ENCODE measurements around the gene ACTR5. TPM values are rescaled to one million over a fixed set of nuclear protein-coding genes. Genes with fewer than 3 reads are reported as not detected.

ACTR5 gene
- total RNA-seq, 1 experiment from 2014 or later = 18.3 TPM

- Histone ChIP-seq H3K27me3 (ENCODE audit: low read length) (peaks cover 67% of the 10 kb centered on the region), H3K4me1 (ENCODE audit: insufficient read depth, low read length) (no peaks in the 10 kb centered on the region), H3K9me2 (replicated peaks; ENCODE audit: low read length) (no peaks in the 10 kb centered on the region), H3K9me3 (ENCODE audit: low read length) (no peaks in the 10 kb centered on the region), H3K4me3 (ENCODE audit: low read length) (no peak overlapping the region), H3K79me2 (ENCODE audit: low read length) (no peaks in the 10 kb centered on the region), H3K4me2 (ENCODE audit: low read length) (no peak overlapping the region), H3K36me3 (ENCODE audit: low read depth, low read length) (no peaks in the 10 kb centered on the region), H4K20me1 (ENCODE audit: low read length) (no peaks in the 10 kb centered on the region), H3K9ac (ENCODE audit: low read length) (no peak overlapping the region), H3F3A (ENCODE audit: low read length, unreplicated experiment) (no peaks in the 10 kb centered on the region), H2AFZ (ENCODE audit: low read length) (no peak overlapping the region), H3K27ac (ENCODE audit: low read length) (no peak overlapping the region)
- intact Hi-C loops (cut with micrococcal nuclease) = no loop called here
- DNase-seq (no peak), ATAC-seq (no peak)
- no TSS peak for BruUV-seq (replicated peaks)
- TF ChIP-seq, protein P1, sequence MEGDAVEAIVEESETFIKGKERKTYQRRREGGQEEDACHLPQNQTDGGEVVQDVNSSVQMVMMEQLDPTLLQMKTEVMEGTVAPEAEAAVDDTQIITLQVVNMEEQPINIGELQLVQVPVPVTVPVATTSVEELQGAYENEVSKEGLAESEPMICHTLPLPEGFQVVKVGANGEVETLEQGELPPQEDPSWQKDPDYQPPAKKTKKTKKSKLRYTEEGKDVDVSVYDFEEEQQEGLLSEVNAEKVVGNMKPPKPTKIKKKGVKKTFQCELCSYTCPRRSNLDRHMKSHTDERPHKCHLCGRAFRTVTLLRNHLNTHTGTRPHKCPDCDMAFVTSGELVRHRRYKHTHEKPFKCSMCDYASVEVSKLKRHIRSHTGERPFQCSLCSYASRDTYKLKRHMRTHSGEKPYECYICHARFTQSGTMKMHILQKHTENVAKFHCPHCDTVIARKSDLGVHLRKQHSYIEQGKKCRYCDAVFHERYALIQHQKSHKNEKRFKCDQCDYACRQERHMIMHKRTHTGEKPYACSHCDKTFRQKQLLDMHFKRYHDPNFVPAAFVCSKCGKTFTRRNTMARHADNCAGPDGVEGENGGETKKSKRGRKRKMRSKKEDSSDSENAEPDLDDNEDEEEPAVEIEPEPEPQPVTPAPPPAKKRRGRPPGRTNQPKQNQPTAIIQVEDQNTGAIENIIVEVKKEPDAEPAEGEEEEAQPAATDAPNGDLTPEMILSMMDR (conservative IDR thresholded peaks at IDR 0.05; ENCODE audit: low read depth, low read length) = no peak
- TF ChIP-seq EZH2 (IDR thresholded peaks at IDR 0.05; ENCODE audit: low read length, unreplicated experiment) (no peak), EZH2phosphoT487 (IDR thresholded peaks at IDR 0.05; ENCODE audit: borderline replicate concordance, low read length) (no peak)
- CTCF ChIA-PET = no interaction called here
- POLR2A ChIA-PET (ENCODE audit: unreplicated experiment) = no interaction called here
Measured at GRCh38 chr20:38715646-38716045, 32.6 kb upstream of the ACTR5 start.

DNA sequence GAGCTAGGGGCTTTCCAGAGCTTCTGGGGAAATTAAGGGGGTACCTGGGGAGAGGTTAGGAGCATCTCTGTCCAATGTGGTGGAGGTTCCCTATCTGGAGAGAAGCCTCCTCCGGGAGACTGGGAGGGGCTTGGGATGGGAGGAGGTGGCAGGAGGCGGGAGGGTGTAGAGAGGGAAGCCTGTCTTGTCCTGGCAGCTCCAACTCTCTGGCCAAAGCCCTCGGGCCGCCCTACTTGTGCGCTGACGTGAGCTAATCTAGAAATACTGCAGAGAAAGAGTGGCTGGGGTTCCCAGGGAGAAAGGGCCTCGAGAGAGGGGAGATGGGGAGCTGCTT, 25.6 kb upstream of the ACTR5 start:
- ATAC-seq (no peak), DNase-seq (no peak)
- H4K20me1 ChIP-seq (ENCODE audit: low read length) = no peaks in the 10 kb centered on the region
- intact Hi-C loops (cut with micrococcal nuclease) = no loop called here
- no peak overlapping the region for H3K4me2 ChIP-seq (ENCODE audit: low read length)
- TF ChIP-seq EZH2phosphoT487 (IDR thresholded peaks at IDR 0.05; ENCODE audit: borderline replicate concordance, low read length) (no peak), EZH2 (IDR thresholded peaks at IDR 0.05; ENCODE audit: low read length, unreplicated experiment) (no peak)
- TF ChIP-seq, protein P1 (conservative IDR thresholded peaks at IDR 0.05; ENCODE audit: low read depth, low read length) = no peak
- no peaks in the 10 kb centered on the region for H3F3A ChIP-seq (ENCODE audit: low read length, unreplicated experiment)
- BruUV-seq (replicated peaks) = no TSS peak
- H3K27me3 ChIP-seq (ENCODE audit: low read length) = peaks cover 86% of the 10 kb centered on the region
- no peak overlapping the region for H3K9ac ChIP-seq (ENCODE audit: low read length)
- H3K4me3 ChIP-seq (ENCODE audit: low read length) = no peak overlapping the region
- H2AFZ ChIP-seq (ENCODE audit: low read length) = no peak overlapping the region
- ChIA-PET CTCF (no interaction called here), POLR2A (ENCODE audit: unreplicated experiment) (no interaction called here)
- no peaks in the 10 kb centered on the region for H3K9me2 ChIP-seq (replicated peaks; ENCODE audit: low read length)
- no peaks in the 10 kb centered on the region for H3K79me2 ChIP-seq (ENCODE audit: low read length)
- H3K4me1 ChIP-seq (ENCODE audit: insufficient read depth, low read length) = no peaks in the 10 kb centered on the region
- H3K27ac ChIP-seq (ENCODE audit: low read length) = no peak overlapping the region
- no peaks in the 10 kb centered on the region for H3K9me3 ChIP-seq (ENCODE audit: low read length)
- H3K36me3 ChIP-seq (ENCODE audit: low read depth, low read length) = no peaks in the 10 kb centered on the region

GRCh38 chr20:38723017-38723847, 25.0 kb upstream of the ACTR5 start:
- no peaks in the 10 kb centered on the region for H3K79me2 ChIP-seq (ENCODE audit: low read length)
- H3K4me1 ChIP-seq (ENCODE audit: insufficient read depth, low read length) = no peaks in the 10 kb centered on the region
- no peak for ATAC-seq
- H4K20me1 ChIP-seq (ENCODE audit: low read length) = no peaks in the 10 kb centered on the region
- ChIA-PET POLR2A (ENCODE audit: unreplicated experiment) (no interaction called here), CTCF (no interaction called here)
- intact Hi-C loops (cut with micrococcal nuclease) = no loop called here
- no peaks in the 10 kb centered on the region for H3K36me3 ChIP-seq (ENCODE audit: low read depth, low read length)
- no peak overlapping the region for H3K9ac ChIP-seq (ENCODE audit: low read length)
- no peak overlapping the region for H3K4me2 ChIP-seq (ENCODE audit: low read length)
- no peaks in the 10 kb centered on the region for H3K9me3 ChIP-seq (ENCODE audit: low read length)
- DNase-seq = no peak
- H3K4me3 ChIP-seq (ENCODE audit: low read length) = no peak overlapping the region
- BruUV-seq (replicated peaks) = no TSS peak
- no peak overlapping the region for H3K27ac ChIP-seq (ENCODE audit: low read length)
- H3K9me2 ChIP-seq (replicated peaks; ENCODE audit: low read length) = no peaks in the 10 kb centered on the region
- no peaks in the 10 kb centered on the region for H3F3A ChIP-seq (ENCODE audit: low read length, unreplicated experiment)
- no peak for TF ChIP-seq EZH2 (IDR thresholded peaks at IDR 0.05; ENCODE audit: low read length, unreplicated experiment)
- TF ChIP-seq, protein P1 (conservative IDR thresholded peaks at IDR 0.05; ENCODE audit: low read depth, low read length) = no peak
- no peak for TF ChIP-seq EZH2phosphoT487 (IDR thresholded peaks at IDR 0.05; ENCODE audit: borderline replicate concordance, low read length)
- peaks cover 80% of the 10 kb centered on the region for H3K27me3 ChIP-seq (ENCODE audit: low read length)
- H2AFZ ChIP-seq (ENCODE audit: low read length) = no peak overlapping the region
